Stomach smooth muscle (tissue), 2 donors: ENCODE results near the gene HRH2.
"Not testable (repeated sequence)": the region's sequence is repeated elsewhere in the genome, so short reads cannot be mapped to it uniquely, and the experiment has no call there.

Experiments used
- H3K27ac ChIP-seq: one replicate; pipeline ENCODE4 v1.7.0; 2013; ENCODE audit warnings: mild to moderate bottlenecking, low read length, inconsistent platforms
- H3K27me3 ChIP-seq, 2 donors: one replicate each; pipeline ENCODE4 v1.7.0; 2013; ENCODE audit warnings: low read length in 2 of 2; ENCODE audit not compliant: insufficient read depth in 2 of 2, control insufficient read depth in 1 of 2
- H3K36me3 ChIP-seq, 2 donors: one replicate each; pipeline ENCODE4 v1.7.0; 2013; ENCODE audit warnings: low read length in 2 of 2; ENCODE audit not compliant: control insufficient read depth in 2 of 2, insufficient read depth in 2 of 2
- H3K4me1 ChIP-seq: one replicate; pipeline ENCODE4 v1.7.0; 2013; ENCODE audit warnings: low read length; ENCODE audit not compliant: control insufficient read depth, insufficient read depth
- H3K4me3 ChIP-seq, 2 donors: one replicate each; pipeline ENCODE4 v1.7.0; 2013; ENCODE audit warnings: low read length in 2 of 2
- H3K9ac ChIP-seq, 2 donors: one replicate each; pipeline ENCODE4 v1.7.0; 2013; ENCODE audit warnings: low read length in 2 of 2, mild to moderate bottlenecking in 1 of 2
- H3K9me3 ChIP-seq, 2 donors: one replicate each; pipeline ENCODE4 v1.7.0; 2013; ENCODE audit warnings: low read length in 2 of 2; ENCODE audit not compliant: control insufficient read depth in 2 of 2
- donor health status: healthy.
- donor health status: Pancreatic carcinoma.

Gene HRH2

GRCh38 chr5:175657593-175658271 is at the start of gene HRH2:
Gene HRH2 (plus strand): TSS chr5:175658071. CDS start chr5:175683234, 25,163 bp downstream.
- Histone ChIP-seq H3K4me1 (peaks cover 9% of the 10 kb centered on the region), H3K36me3 (no peaks in the 10 kb centered on the region), H3K4me3 (peak within 1 kb of the TSS; percentile 32 to 64), H3K9me3 (no peaks in the 10 kb centered on the region), H3K9ac (peak within 1 kb of the TSS in 1 of 2 donors; percentile 27), H3K27ac (no peak within 1 kb of the TSS), H3K27me3 (peaks cover 16 to 28% of the 10 kb centered on the region in 2 donors)

GRCh38 chr5:175609526-175609925 is 48.3 kb upstream of the HRH2 start:
- Histone ChIP-seq H3K27ac (no peak overlapping the region), H3K9ac (no peak overlapping the region), H3K4me1 (no peaks in the 10 kb centered on the region), H3K36me3 (no peaks in the 10 kb centered on the region), H3K4me3 (no peak overlapping the region), H3K27me3 (peaks cover 0 to 10% of the 10 kb centered on the region in 2 donors), H3K9me3 (no peaks in the 10 kb centered on the region)

- H3K27ac ChIP-seq, result no peak overlapping the region
- no peaks in the 10 kb centered on the region for H3K9me3 ChIP-seq
- no peak overlapping the region for H3K9ac ChIP-seq
- H3K27me3 ChIP-seq, result peaks cover 0 to 10% of the 10 kb centered on the region in 2 donors
- H3K4me3 ChIP-seq, result no peak overlapping the region
- no peaks in the 10 kb centered on the region for H3K36me3 ChIP-seq
- H3K4me1 ChIP-seq, result no peaks in the 10 kb centered on the region
These were observed 47.5 kb upstream of the HRH2 start for GRCh38 chr5:175610381-175610780.

GRCh38 chr5:175610898-175611297 is 47.0 kb upstream of the HRH2 start:
- Histone ChIP-seq H3K9me3 (no peaks in the 10 kb centered on the region), H3K27me3 (peaks cover 0 to 10% of the 10 kb centered on the region in 2 donors), H3K27ac (no peak overlapping the region), H3K36me3 (no peaks in the 10 kb centered on the region), H3K4me1 (no peaks in the 10 kb centered on the region), H3K4me3 (no peak overlapping the region), H3K9ac (no peak overlapping the region)

GRCh38 chr5:175614223-175614815 is 43.6 kb upstream of the HRH2 start:
- no peaks in the 10 kb centered on the region for H3K9me3 ChIP-seq
- H3K9ac ChIP-seq, result no peak overlapping the region
- peaks cover 0 to 9% of the 10 kb centered on the region in 2 donors for H3K27me3 ChIP-seq
- H3K4me3 ChIP-seq, result no peak overlapping the region
- H3K4me1 ChIP-seq, result no peaks in the 10 kb centered on the region
- H3K36me3 ChIP-seq, result no peaks in the 10 kb centered on the region
- H3K27ac ChIP-seq, result no peak overlapping the region

- Histone ChIP-seq H3K9ac (no peak overlapping the region), H3K27me3 (peaks cover 0 to 8% of the 10 kb centered on the region in 2 donors), H3K4me3 (no peak overlapping the region), H3K9me3 (no peaks in the 10 kb centered on the region), H3K36me3 (no peaks in the 10 kb centered on the region), H3K4me1 (no peaks in the 10 kb centered on the region), H3K27ac (no peak overlapping the region)
These were observed 43.0 kb upstream of the HRH2 start for GRCh38 chr5:175614861-175615260.

GRCh38 chr5:175616083-175616482 is 41.8 kb upstream of the HRH2 start:
- Histone ChIP-seq H3K4me3 (no peak overlapping the region), H3K9ac (no peak overlapping the region), H3K9me3 (no peaks in the 10 kb centered on the region), H3K4me1 (no peaks in the 10 kb centered on the region), H3K27me3 (peaks cover 0 to 5% of the 10 kb centered on the region in 2 donors), H3K27ac (no peak overlapping the region), H3K36me3 (no peaks in the 10 kb centered on the region)

GRCh38 chr5:175616527-175616926 is 41.3 kb upstream of the HRH2 start:
- not testable (repeated sequence) for H3K36me3 ChIP-seq, H3K4me1 ChIP-seq, H3K9ac ChIP-seq, H3K4me3 ChIP-seq, H3K27ac ChIP-seq, H3K9me3 ChIP-seq, H3K27me3 ChIP-seq

GRCh38 chr5:175617447-175617846 is 40.4 kb upstream of the HRH2 start:
- H3K9me3 ChIP-seq, result peaks cover 0 to 3% of the 10 kb centered on the region in 2 donors

GRCh38 chr5:175620527-175620926 is 37.3 kb upstream of the HRH2 start:
- Histone ChIP-seq H3K27ac (no peak overlapping the region), H3K27me3 (peaks cover 0 to 5% of the 10 kb centered on the region in 2 donors), H3K9ac (no peak overlapping the region), H3K36me3 (no peaks in the 10 kb centered on the region), H3K4me1 (no peaks in the 10 kb centered on the region), H3K9me3 (peaks cover 0 to 3% of the 10 kb centered on the region in 2 donors), H3K4me3 (no peak overlapping the region)

More at GRCh38 chr5:175617447-175617846, 40.4 kb upstream of the HRH2 start:
- peaks cover 0 to 5% of the 10 kb centered on the region in 2 donors for H3K27me3 ChIP-seq
- no peaks in the 10 kb centered on the region for H3K4me1 ChIP-seq
- H3K9ac ChIP-seq, result no peak overlapping the region
- H3K36me3 ChIP-seq, result no peaks in the 10 kb centered on the region
- H3K4me3 ChIP-seq, result no peak overlapping the region
- H3K27ac ChIP-seq, result no peak overlapping the region

- Histone ChIP-seq H3K27ac (no peak overlapping the region), H3K9me3 (peaks cover 0 to 3% of the 10 kb centered on the region in 2 donors), H3K4me1 (no peaks in the 10 kb centered on the region), H3K36me3 (no peaks in the 10 kb centered on the region), H3K9ac (no peak overlapping the region), H3K27me3 (peaks cover 0 to 4% of the 10 kb centered on the region in 2 donors), H3K4me3 (no peak overlapping the region)
These were observed 35.9 kb upstream of the HRH2 start for GRCh38 chr5:175621971-175622370.
